Fibroblast of skin of right biceps (primary cell): Measurements from ENCODE around the gene FAM180A.
A peak's percentile ranks its signal among the peaks of the same experiment; 100 is the strongest.
"Not testable (repeated sequence)": the region's sequence is repeated elsewhere in the genome, so short reads cannot be mapped to it uniquely, and the experiment has no call there.

Experiments used
- DNase-seq: peaks from one replicate; pipeline ENCODE4 v3.0.0-alpha.2; 2013

FAM180A gene

GRCh38 chr7:135711139-135711469, 37.5 kb downstream of the FAM180A start:
- DNase-seq: no peak

GRCh38 chr7:135710417-135711138, 38.0 kb downstream of the FAM180A start:
- no peak for DNase-seq

DNA sequence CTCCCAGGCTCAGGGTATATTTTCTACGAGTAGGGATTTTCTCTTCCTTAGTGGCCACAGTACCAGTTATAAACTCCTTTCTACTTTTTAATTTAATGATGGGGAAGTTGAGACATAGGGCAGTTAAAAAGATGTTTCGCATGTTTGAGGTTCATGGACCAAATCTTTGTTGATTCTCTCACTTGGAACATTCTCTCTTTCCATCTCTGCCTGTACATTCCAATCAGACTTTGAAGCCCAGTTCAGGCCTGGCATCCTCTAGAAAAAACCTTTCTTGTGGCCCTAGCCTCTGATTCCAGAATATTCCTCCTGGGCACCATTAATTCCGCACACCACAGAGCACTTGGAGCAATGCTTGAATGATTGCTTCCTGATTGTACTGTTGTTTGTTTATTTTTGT, 39.1 kb downstream of the FAM180A start:
- DNase-seq: no peak

DNA sequence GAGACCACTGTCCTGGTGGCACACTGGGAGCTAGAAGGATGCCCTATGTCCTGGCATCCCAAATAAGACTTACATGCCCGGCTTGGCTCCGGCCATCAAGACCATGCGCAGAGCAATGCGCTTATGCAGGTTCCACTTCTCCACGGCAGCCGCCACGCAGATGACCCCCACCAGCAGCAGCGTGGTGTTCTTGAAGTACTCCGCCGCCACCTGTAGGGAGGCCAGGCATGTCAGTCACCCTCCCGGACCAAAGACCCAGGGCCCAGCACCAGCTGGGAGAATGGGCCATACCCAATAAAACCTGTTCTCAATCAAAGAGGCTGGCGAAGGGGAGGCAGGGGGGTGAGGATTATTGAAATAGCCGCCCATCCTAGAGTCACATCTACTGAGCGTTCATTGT, 40.6 kb downstream of the FAM180A start:
- no peak for DNase-seq

- no peak for DNase-seq
These were observed 41.0 kb downstream of the FAM180A start for GRCh38 chr7:135707570-135707966.

DNA sequence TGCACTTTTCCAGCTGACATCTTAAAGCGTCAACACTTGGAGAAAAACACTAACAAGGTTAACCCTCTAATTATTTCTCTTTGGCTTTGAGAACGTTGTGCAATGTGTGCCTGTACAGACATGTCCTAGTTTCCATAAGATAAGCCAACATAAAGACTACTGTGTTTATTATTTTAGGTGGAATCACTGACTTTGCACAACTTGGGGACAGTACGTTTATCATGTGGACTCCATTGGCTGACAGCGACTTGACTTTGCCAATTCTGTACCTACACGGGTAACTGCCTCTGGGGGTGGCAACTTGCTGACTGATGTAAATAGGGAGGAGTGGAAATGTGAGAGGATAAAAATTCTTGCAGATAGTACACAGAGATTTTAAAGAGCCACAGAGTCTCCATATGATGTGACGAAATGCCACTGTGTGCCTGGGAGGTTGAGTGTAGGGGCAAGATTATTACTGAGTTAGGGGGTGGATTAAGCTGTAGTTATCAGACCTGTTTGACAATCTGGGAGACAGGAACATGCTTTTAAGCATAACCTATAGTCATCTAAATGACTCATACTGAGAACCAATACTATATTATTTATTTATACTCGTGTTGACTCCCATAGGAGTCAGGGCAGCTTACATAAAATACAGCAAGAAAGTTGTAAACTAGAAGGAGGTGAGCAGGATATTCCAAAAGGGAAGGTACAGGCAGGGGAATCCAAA, 41.6 kb downstream of the FAM180A start:
- no peak for DNase-seq

- no peak for DNase-seq
These were observed 42.4 kb downstream of the FAM180A start for GRCh38 chr7:135706038-135706742.

GRCh38 chr7:135704698-135705097, 43.9 kb downstream of the FAM180A start:
- DNase-seq: peak; percentile 24

- DNase-seq: no peak
These were observed 44.5 kb downstream of the FAM180A start for GRCh38 chr7:135704074-135704473.

GRCh38 chr7:135697276-135698049, 51.1 kb downstream of the FAM180A start:
- DNase-seq: no peak

DNA sequence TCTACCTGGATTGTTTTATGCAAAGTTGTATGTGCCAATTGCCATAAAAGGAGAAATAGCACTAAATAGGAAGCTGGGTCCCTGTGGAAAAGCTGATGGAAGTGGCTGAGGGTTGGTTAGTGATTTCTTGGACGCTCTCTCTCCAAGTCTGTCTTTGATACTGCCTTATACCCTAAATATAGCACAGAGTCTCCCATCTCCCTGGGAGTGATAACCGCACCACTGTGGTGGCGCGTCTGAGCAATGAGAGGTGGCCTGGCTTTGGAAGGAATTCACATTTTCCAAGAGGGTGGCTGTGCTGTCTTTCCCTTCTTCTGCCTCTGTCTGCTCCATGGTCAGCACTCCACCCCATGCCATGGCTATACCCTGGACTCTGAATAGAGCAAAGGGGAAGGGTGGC, 55.1 kb downstream of the FAM180A start:
- no peak for DNase-seq

DNA sequence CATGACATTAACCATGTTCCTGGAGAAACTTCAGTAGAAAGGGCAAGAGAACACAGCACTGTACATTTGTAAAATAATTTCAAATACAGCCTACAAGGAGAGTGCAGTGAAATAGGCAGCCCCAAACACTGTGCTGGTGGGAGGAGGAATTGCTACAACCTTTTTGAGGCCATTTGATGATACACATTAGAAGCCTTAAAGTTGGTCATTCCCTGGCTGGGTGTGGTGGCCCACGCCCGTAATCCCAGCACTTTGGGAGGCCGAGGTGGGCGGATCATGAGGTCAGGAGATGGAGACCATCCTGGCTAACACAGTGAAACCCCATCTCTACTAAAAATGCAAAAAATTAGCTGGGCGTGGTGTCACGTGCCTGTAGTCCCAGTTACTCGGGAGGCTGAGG, 56.0 kb downstream of the FAM180A start:
- not testable (repeated sequence) for DNase-seq

DNA sequence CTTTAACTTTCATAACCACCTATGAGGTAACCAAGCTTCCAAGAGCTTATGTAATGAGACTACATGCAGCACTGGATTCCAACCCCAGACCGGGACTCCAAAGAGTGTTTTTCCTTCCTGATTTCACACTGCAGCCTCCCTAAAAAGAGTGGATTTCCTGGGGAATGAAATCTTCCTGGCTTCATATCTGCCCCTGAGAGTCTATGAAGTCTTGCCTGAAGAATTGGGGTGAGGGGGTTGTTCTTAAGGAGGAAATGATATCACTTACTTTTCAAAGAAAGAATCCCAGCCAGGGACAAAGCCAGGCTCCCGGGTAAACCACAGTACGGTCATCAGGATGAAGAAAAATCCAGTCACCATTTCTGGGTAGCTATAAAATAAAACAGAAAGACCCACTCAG, 56.6 kb downstream of the FAM180A start:
- peak; percentile 73 for DNase-seq

GRCh38 chr7:135690566-135690965, 58.0 kb downstream of the FAM180A start:
- peak; percentile 72 for DNase-seq

DNA sequence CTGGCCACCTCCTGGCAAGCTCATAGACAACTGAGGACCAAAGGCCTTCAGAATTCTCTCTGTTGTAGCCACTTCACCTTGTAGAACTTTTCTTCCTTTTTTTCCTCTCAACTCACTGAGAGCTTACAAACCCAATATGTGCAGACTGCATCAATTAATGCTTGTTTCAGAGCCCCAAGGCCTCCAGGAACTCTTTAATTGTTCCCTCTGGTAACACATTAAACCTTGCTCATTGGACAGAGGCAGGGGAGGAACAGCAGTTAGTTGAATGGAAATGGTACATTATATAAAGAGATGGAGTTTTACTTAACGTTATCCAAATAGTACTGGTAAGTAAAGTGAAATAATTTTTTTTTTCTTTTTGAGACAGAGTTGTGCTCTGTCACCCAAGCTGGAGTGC, 61.1 kb downstream of the FAM180A start:
- no peak for DNase-seq

- peak; percentile 48 for DNase-seq
These were observed 63.1 kb downstream of the FAM180A start for GRCh38 chr7:135685306-135686084.

DNA sequence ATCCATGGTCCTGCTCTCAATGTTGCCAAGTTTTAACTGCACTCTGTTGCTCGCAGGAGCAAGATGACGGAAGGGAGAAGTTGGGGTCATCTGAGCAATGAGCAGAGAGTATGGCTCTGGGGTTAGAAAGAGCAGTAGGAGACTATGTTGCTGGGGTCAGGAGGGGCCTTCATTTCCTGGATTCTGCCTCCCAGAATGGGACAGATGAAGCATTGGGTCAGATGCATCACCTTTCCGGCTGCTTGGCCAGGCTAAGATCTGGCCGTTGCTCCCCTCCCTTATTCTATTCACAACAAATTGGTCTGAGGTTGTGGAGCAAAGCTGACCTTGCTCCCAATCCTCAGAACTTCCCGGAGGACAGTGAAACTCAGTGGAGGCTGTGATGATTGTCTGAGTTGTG, 63.9 kb downstream of the FAM180A start:
- no peak for DNase-seq

DNA sequence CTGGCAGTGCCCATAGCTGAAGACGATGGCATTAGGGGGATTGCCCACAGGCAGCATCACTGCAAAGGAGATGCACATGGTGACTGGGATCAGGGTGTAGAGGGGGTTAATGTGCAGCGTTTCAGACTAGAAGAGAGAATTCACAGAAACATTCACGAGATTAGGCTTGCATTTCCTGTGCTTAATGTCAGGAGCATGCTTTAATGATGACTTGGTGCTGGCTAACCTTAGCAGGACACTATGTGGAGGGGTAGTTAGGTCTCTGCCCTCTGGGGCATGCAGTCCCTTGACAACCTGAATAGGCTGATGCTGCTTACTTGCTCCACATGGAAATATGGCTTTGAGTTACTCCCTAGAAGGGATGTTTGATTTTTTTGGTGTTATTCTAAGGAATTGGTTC, 64.5 kb downstream of the FAM180A start:
- peak; percentile 53 for DNase-seq

DNA sequence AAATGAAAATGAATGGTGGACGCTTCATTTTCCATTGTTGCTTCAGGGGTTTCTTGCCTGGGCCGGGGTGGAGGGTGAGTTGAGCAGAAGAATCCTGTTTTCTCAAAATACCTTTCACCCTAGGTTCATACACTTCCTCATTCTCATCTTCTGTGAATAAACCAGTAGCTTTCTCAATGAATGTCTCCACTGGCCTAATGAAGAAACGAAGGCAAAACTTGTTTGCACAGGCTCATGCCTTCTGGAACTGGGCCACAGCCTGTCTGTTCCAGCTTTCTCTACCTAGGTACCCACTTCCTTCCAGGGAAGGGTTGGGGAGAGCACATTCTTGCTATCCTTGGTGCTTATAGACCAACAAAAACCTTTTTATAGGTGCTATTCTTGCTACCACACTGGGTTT, 65.0 kb downstream of the FAM180A start:
- no peak for DNase-seq

DNA sequence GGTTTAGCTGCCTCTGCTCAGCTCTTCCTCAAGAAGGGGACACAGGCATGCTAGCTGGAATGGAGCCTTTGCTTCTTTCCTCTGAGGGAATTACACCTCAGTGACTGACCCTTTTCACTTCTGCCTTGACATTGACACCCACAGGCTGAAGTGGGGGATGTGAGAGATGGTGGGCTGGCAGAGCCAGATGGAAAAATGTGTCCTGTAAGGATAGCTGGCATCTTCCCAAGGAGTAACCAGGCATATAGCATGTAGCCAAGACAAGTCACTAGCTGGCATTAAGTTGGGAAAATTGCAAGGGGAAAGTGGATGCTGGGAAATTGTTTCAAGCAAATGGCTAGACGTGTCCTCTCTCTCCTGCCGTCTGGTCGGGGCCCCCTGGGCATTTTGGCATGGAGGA, 66.4 kb downstream of the FAM180A start:
- DNase-seq: no peak

DNA sequence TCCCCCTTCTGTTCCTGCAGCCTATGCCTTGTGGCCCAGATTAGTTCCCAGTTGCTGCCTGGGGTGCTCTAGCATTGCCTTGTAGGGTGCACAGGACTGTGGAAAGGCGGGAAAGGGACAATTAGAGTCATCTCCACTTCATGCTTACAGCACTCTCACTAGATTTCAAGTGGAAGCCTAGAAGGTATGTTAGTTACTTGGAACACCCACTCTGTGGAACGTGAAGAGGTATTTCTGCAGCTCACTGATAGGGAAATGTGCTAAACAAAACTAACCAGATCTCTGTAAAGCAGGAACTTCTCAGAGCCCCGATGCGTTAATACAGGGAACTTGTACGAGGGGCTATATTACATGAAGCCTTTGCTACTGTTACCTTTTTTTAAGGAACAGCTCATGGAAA, 66.9 kb downstream of the FAM180A start:
- no peak for DNase-seq
